Measurements from ENCODE around the gene B4GALT3.

Gene B4GALT3

GRCh38 chr1:161122967-161123366 is 54.3 kb downstream of the B4GALT3 start:
- no peak for TF ChIP-seq SNAI2 (CRISPR knock-in tag; IDR thresholded peaks at IDR 0.05)
- TF ChIP-seq ZNF8 (CRISPR knock-in tag; IDR thresholded peaks at IDR 0.05), result no peak
- no peak for TF ChIP-seq RARB (CRISPR knock-in tag; IDR thresholded peaks at IDR 0.05)
- no peak for TF ChIP-seq PATZ1 (CRISPR knock-in tag; IDR thresholded peaks at IDR 0.05; ENCODE audit: borderline replicate concordance)
- no peak for TF ChIP-seq ZNF70 (CRISPR knock-in tag; IDR thresholded peaks at IDR 0.05)
- TF ChIP-seq CSDC2 (CRISPR knock-in tag; IDR thresholded peaks at IDR 0.05), result no peak
- no peak for TF ChIP-seq CSRNP3 (CRISPR knock-in tag; IDR thresholded peaks at IDR 0.05)
- no peak for TF ChIP-seq ZFP30 (CRISPR knock-in tag; IDR thresholded peaks at IDR 0.05)
- no peak for TF ChIP-seq ARNTL (CRISPR knock-in tag; IDR thresholded peaks at IDR 0.05; ENCODE audit: borderline replicate concordance, low read depth)
- TF ChIP-seq, protein P1, sequence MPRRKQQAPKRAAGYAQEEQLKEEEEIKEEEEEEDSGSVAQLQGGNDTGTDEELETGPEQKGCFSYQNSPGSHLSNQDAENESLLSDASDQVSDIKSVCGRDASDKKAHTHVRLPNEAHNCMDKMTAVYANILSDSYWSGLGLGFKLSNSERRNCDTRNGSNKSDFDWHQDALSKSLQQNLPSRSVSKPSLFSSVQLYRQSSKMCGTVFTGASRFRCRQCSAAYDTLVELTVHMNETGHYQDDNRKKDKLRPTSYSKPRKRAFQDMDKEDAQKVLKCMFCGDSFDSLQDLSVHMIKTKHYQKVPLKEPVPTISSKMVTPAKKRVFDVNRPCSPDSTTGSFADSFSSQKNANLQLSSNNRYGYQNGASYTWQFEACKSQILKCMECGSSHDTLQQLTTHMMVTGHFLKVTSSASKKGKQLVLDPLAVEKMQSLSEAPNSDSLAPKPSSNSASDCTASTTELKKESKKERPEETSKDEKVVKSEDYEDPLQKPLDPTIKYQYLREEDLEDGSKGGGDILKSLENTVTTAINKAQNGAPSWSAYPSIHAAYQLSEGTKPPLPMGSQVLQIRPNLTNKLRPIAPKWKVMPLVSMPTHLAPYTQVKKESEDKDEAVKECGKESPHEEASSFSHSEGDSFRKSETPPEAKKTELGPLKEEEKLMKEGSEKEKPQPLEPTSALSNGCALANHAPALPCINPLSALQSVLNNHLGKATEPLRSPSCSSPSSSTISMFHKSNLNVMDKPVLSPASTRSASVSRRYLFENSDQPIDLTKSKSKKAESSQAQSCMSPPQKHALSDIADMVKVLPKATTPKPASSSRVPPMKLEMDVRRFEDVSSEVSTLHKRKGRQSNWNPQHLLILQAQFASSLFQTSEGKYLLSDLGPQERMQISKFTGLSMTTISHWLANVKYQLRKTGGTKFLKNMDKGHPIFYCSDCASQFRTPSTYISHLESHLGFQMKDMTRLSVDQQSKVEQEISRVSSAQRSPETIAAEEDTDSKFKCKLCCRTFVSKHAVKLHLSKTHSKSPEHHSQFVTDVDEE (CRISPR knock-in tag; IDR thresholded peaks at IDR 0.05), result no peak
- TF ChIP-seq ZC3H10 (CRISPR knock-in tag; IDR thresholded peaks at IDR 0.05), result no peak
- no peak for TF ChIP-seq OSR1 (CRISPR knock-in tag; IDR thresholded peaks at IDR 0.05)
- no peak for TF ChIP-seq ESRRG (CRISPR knock-in tag; IDR thresholded peaks at IDR 0.05)
- no peak for TF ChIP-seq ZFP3 (CRISPR knock-in tag; IDR thresholded peaks at IDR 0.05)
- TF ChIP-seq GLIS3 (CRISPR knock-in tag; IDR thresholded peaks at IDR 0.05), result no peak
- TF ChIP-seq TOX (CRISPR knock-in tag; IDR thresholded peaks at IDR 0.05; ENCODE audit: borderline replicate concordance), result no peak
- ATAC-seq, result no peak

- TF ChIP-seq ZNF8 (CRISPR knock-in tag; IDR thresholded peaks at IDR 0.05) (no peak), PPARA (CRISPR knock-in tag; IDR thresholded peaks at IDR 0.05; ENCODE audit: borderline replicate concordance) (no peak)
- no peak for ATAC-seq
Observed at GRCh38 chr1:161121834-161122233, 55.5 kb downstream of the B4GALT3 start.

All from SK-N-SH treated with all-trans-retinoic acid at 6 μM for 48 hours (cell line).